SIG-M5 treated with dmso at 0.1 percent for 504 hours (cell line): ENCODE results near the gene LRRC36.
"Not testable (repeated sequence)": the region's sequence is repeated elsewhere in the genome, so short reads cannot be mapped to it uniquely, and the experiment has no call there.

Source experiments
- DNase-seq: peaks from one replicate; lab custom pipeline; 2025; ENCODE audit not compliant: unreplicated experiment; lab: John Stamatoyannopoulos, UW

LRRC36 gene

DNA sequence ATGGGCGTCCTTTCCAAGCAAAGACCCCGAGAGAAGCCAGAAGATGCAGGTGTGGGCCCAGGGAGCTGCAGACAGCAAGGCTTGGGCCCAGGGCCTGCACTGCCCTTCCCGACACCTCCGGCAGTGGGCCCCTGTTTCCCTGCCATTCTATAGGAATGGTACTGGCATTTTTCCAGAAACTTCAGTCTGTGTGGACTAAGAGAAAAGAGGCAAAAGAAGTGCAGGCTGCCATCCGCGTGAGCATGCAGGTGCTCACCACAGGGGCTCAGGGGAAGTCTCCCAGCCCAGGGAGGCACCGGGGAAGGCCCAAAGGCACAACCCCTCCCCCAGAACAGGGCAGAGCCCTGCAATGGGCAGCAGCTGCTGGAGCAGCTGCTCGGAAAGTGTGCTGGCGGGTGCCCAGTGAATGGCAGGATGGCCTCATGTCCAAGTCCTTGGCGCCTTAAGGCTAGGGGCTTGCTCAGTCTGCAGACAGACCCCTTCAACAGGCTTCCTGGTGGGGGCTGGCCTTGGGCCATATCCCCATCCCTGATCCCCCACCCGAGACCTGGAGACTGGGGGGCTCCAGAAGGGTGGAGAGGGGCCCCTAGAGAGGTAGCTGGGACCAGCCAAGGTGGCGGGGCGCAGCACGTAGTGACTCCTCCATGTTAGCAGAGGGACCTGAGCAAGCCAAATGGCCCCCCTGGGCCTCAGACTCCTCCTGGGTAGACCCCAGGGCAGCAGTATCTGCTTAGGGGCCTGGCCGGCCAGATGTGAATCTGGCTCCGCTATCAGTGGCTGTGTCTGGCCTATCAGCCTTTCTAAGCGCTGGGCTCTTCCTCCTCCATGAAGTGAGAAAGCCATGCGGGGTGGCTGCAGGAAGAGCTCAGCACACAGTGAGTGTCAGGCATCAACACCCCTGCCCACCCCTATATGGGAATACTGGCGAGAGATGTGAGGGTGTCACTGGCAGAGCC, 73.4 kb downstream of the LRRC36 start:
- no peak for DNase-seq

DNA sequence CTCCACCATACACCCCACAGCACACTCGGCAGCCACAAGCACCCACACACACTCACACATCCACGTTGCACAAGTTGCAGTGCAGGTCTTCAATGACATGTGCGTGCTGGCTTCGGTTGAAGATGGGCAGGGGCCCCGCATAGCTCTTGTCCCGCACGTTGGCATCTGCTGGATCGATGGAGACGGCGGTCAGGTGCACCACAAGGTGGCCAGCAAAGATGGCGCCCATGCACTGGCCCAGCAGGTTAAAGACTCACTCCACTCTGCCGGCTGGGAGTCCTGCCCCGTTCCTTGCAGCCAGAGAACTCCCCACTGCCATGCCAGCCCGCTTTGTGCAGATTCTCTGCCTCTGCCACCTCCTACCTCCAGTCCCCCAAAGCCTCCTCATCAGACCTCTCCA, 74.3 kb downstream of the LRRC36 start:
- DNase-seq = no peak

DNA sequence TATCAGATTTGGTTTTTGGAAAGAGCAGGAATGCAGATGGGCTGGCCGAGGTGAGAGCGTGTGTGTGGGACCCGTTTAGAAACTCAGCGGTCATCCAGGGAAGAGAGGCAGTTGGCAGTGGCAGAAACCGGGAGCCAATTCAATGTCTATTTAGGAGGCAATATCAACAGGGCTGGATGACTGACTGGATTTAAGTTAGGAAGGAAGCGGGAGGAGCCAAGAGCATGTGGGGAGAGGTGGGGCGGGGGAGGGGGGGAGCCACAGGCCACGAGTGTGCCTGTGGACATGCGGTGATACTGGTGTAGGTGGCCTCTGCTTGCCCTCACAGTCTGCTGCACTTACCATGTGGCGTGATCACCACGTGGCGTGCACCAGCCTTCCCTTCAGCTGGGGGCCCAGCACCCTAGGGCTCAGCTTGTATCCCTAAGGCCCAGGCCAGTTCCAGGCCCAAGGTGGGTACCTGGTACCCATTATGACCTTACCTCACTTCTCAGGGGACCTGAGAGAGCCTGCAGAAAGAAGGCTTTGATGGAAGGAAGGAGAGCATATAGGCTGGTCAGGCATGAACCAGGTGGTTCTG, 77.5 kb downstream of the LRRC36 start:
- DNase-seq = no peak

DNA sequence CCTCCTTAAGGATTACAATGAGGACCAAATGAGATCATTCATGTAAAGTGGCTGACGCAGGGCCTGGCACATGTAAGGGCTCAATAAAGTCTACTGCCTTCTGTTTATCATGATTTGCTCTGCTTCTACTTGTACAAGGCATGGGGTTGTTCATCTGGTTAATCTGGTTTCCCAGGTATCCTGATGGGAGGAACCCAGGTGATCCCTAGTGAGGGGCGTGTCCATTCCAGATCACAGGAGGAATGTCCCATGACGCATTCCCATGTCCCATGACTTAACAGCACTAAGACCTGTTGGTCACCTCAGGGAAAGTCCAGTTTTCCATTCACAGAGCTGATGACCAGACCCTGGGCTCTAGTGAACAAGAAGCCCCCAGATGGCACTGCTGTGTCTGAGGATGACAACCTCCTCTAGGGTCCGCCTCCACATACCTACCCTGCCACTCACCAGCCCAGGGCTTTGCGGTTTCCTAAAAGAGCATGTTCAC, 78.2 kb downstream of the LRRC36 start:
- peak; percentile 78 for DNase-seq

DNA sequence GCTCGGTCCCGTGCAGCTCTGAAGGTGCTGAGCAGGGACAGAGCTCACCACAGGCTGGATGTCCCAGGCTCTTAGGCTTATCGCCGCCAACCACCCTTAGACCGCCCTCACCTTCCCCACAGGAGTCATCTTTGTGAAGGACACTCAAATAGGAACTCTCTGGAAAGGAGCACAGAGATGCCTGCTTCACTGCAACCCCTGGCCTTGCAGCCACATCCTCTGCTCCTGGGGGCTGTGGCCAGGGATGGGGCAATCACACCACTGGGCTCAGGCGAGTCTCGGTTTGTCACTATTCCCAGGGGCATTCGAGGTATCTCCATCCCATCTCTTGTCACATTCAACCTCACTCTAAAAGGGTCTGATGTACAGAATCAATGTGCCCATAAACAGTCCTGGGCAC, 78.7 kb downstream of the LRRC36 start:
- no peak for DNase-seq

DNA sequence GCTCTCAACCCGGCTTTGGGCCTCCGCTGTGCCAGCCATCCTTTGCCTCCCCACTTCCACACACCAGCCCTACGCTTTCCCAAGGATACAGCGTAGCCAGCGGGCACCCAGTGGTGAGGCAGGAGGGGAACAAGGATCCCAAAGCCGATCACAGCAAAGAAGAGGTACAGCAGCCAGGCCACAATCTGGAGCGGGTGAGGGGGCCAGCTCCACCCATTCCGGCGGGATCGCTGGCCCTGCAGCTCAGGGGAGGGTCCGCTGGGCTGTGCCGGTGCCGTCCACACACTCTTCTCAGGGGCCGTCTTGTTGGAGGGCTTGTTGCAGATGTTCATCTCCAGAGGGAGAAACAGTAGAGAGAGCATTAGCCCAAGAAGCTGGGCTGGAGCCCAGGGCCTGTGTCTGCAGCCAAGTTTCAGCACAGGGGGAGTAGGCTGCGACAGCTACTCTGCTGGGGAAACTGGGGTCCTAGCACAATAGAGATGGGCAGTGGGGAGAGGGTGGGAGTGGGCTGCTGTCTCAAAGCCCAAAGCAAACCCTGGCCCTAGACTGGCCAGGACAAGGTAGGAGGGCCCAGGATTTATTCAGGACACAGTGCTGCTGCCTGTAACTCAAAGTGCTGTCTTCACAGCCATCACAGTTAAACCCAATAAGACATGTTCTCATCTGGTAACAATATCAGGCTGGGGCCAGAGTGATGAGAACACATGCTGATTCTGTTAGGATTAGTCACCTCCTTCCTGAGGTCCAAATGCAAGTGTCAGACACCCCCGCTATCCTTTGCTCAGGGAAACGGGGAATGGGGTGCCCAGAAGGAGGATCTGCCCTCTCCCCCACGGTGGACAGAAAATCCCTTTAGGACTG, 79.7 kb downstream of the LRRC36 start:
- DNase-seq = no peak

DNA sequence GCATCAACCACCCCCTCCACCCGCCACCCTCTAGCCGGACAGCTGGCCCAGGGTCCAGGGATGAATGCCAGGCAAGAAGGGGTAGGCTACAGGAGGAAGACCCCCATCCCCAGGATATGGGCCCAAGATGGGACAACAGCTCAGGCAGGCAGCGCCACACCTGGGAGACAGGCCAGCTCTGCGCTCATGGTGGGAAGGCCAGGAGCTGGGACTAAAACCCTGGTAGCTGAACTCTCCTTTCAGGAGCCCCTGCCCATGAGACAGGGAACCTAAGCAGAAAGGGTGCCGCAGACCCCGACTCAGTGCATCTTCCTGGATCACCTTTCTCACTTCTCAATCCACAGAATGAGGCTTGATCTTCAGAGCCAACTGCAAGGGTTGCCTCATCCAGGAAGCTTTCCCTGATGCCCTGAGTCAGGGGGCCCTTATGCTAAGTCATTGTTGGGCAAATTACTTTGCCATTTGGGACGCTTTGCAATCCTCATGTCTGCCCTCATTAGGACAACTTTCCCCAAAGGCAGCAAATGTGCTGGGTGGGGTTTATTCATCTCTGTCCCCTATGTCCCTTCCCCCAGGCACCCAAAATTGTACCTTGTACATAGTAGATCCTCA, 80.7 kb downstream of the LRRC36 start:
- no peak for DNase-seq

DNA sequence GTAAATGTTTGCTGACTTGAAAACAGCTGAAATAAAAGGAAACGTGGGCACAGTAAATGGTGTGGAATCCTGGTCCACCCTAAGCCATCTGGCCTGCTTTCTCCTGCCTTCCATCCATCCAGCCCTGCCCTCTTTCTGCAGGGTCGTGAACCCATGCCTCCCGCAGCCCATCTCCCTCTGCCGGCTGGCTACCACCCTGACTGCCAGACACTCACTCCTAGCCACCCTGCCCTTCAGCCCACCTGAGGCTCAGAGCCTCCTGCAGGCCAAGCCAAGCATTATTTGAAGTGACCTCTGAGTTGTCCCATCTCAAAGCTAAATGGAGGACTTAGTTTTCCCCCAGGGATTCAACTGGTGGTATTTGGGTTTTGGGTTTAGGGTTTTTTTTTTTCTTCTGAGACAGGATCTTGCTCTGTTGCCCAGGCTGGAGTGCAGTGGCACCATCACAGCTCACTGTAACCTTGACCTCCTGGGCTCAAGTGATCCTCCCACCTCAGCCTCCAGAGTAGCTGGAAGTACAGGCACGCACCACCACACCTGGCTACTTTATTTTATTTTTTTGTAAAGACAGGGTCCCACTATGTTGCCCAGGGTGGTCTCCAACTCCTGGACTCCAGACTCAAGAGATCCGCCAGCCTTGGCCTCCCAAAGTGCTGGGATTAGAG, 81.3 kb downstream of the LRRC36 start:
- no peak for DNase-seq

DNA sequence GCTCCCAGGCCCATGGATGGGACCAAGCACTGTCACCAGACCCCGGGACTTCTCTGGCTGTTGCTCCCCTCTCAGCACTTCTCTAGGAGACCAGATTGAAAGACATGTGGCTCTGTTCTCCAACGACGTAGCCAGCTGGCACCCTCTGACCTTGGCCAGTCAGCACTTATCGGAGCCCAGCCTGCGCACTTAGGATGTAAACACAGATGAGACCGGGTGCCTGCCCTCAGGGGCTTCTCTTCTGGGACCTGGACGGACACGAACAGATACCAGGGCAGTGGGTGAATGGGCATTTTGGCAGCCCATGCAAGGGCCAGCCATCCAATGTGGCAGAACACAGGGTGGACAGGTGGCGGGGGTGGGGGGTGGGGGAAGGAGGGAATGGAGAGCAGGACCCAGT, 83.0 kb downstream of the LRRC36 start:
- DNase-seq = no peak

DNA sequence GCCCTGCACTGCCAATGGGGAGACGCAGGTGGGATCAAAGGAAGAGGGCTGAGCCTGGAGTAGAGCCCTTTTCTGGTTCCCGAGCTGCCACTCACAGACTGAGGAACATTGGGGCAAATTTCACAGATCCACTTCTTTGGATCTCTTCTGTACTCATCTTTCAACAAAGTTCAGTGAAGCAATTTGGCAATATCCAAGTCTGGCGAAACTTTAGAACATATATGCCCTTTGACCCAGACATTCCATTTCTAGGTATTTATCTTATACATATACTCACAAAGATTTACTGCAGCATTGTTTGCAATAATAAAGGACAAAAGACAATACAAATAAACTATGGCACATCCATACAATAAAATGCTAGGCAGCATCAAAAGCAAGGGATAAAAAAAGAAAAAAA, 84.7 kb downstream of the LRRC36 start:
- DNase-seq = no peak

DNA sequence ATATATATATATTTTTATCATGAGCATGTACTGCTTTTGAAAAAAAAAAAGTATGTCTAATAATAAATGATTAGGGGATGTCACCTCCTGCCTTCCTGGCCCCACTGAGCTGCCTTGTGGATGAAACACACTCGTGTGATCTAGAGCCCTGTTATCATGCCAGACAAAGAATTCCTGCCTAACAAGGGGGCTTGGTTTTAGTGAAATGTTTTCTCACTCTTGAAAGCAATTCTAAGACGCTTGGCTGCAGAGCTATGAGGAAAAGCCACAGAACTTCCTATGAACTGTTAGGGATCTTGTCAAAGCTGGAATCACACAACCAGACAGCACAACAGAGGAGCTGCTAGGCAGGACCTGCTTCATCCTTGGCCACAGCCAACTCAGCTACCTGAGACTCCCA, 85.7 kb downstream of the LRRC36 start:
- no peak for DNase-seq

DNA sequence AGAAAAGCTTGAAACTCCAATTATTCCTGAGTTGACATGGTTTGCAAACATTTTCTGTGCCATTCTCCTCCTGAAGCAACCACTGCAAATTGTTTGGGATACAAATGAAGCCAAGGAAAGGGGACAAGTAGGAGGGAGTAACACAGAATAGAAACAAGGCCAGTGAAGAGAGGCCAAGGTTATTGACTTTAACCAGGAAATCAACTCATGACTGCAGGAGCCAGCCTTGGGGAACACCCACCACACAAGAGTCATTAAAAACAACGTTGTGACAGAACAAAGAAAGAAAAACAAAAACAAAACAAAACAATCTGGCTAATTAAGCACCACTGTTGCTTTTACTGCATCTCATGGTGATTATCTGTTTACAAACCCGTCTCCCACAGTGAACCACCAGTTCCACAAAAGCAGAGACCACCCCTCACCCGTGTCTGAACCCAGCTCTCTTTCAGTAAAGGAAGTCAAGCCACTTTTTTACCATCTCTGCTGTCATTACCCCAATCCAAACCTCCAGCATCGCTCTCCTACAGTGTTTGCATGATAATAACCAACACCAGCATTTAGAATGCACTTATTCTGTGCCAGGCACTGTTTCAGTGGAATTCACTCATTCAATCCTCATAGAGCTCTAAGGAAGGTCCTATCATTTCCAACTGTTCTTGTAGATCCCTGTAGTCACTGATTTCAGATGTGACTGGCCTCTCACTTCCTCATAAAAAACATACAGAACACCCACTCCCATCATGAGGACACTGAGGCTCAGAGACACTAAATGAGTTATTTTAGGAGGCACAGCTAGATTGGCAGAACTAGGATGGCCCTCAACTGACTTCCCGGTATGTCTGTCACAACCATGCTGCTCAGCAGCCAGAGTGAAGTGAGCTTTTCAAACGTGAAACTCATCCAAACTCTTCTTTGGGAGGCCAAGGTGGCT, 87.6 kb downstream of the LRRC36 start:
- DNase-seq = no peak

DNA sequence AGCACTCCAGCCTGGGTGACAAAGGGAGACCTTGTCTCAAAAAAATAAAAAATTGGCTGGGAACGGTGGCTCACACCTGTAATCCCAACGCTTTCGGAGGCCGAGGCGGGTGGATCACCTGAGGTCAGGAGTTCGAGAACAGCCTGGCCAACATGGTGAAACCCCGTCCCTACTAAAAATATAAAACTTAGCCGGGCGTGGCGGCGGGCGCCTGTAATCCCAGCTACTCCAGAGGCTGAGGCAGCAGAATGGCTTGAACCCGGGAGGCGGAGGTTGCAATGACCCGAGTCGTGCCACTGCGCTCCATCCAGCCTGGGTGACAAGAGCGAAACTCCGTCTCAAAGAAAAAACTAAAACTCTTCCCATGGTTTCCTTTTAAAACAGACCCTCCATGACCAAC, 88.8 kb downstream of the LRRC36 start:
- not testable (repeated sequence) for DNase-seq

DNA sequence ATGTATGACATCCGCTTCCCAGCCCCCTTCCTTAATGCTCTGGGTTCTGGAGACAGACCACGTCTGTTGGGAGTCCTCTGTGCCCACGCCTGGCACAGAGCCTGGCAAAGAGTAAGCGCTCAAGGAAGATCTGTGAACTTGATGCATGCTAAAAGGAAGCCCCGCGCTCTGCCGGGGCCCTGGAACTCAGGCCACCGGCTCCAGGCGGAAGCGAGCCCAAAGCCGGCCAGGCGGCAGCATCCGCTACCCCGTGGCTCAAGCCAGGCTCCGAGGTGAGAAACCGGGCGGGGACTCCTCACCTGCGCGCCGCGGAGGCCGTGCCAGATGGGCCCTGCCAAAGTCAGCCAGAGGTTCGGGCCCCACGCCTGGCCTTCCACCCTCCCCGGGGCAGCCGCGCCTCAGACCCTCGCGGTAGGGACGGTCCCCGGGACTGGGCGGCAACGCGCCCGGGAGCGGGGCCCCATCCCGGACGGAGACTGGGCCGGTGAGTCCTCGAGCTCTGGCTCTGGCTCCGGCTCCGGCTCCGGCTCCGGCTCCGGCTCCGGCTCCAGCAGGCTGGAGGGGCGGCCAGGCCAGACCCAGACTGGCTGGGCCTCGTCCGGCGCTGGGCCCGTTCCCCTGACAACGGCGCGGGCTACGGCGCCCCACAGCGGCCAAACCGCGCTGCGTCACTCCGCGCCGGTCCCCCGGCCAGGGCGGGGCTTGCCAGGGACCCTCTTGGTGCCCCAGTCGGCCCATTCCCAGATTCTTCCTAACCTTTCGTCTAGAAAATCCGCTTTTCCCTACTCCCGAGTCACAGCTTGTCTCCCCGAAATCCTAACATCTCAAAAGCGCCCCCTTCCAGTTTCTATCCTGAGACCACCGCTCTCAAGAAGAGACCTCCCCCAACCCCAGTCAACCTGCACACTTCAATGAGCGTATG, 89.5 kb downstream of the LRRC36 start, which contains the start of gene ZDHHC1:
Gene ZDHHC1 (minus strand): TSS at position 606 of the 922 bp plus-strand sequence. CDS start 8,702 bp downstream, outside the sequence.
- DNase-seq = no peak

DNA sequence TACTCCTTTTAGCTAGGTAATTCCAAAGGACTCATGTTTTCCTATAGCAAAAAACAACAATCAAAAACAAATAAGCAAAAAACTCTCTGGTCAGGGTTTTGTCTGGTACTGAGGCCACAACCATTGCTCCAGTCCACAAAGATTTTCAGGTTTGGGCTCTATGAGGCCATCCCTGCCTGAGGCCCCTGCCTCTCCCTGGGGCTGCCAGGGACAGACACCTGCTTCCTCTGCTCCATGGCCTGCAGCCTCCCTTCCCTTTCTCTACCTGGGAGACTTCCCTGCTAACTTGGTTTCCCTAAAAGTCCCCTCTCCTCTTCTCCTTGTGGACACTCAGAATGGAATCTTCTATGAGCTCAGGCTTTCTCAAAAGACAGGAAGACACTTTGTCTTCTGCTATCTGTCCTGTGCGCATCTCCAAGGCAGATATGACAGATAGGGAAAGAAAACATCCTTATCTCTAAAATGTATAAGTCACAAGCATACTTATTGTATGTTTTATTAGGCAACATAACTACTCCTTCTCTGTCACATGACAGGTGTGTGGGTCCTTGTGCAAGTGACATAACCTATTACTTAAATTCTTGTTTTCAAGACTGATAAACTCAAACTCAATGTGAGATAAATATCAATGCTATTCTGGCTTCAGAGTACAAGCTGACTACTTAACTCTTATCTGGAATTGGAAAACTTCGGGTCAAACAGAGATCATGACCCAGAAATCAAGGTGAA, 90.9 kb downstream of the LRRC36 start:
- no peak for DNase-seq

DNA sequence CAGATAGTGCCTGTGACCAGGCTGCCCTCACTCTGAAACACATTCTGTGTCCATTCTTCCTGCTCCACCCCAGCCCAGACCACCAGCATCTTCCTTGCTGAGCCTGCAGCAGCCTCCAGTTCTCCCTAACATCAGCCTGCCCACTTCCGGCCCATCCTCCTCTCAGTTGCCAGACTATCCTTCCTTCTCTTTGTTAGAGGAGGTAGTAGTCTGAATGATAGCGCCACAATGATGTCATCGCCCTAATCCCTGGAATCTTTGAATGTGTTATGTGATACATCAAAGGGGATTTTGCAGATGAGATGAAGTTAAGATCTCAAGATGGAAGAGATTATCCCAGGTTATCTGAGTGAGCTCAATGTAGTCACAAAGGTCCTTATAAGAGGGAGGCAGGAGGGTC, 92.9 kb downstream of the LRRC36 start:
- no peak for DNase-seq

DNA sequence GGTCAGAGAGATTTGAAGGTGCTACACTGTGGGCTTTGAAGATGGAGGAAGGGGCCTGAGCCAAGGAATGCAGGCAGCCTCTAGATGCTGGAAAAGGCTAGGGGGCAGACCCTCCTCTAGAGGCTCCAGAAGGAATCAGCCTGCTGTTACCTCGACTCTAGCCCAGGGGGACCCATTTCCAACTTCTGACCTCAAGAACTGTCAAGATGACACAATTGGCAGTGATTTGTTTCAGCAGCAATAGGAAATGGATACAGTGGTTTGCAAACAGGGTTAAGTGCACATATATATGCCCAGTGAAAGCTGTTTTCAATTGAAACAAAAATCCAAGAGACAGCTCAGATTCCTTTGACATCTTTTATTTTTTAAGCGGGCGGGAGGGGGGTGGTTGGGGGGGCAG, 93.3 kb downstream of the LRRC36 start:
- no peak for DNase-seq

DNA sequence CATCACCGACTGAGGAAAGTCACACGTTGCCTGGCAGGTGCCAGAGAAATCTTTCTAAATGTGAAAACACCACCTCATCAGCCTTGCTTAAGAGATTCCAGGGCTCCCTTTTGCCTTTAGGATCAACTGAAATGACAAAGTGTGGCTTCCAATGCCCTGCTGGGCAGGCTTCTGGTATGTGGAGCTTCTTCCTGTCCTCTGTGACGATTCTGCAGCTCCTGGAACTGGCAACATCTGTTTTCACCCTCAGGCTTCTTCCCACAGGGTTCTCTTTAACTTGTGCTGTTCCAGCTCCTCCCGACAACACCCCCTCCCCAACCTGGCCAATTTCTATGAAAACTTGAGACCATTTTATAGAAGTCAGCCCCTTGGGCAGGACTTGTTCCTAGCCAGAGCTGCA, 94.4 kb downstream of the LRRC36 start:
- DNase-seq = no peak
